Motor neuron (in vitro differentiated cells): ENCODE measurements around the gene TEDDM1. TPM values are rescaled to one million over a fixed set of nuclear protein-coding genes. Genes with fewer than 3 reads are reported as not detected.
"Not testable (repeated sequence)": the region's sequence is repeated elsewhere in the genome, so short reads cannot be mapped to it uniquely, and the experiment has no call there.

Experiments used
- ATAC-seq, 8 experiments: fragments of 200-7000 bp; cut with Tn5 transposase; replicated peaks in 6 of 8; 2 replicates each; pipeline ENCODE4 v1.8.0; 2021; ENCODE audit warnings: mild to moderate bottlenecking in 8 of 8, moderate library complexity in 8 of 8
- H3K27ac ChIP-seq, 2 donors: fragments of 250-450 bp; sonication (Bioruptor Pico); 2 replicates each; pipeline ENCODE4 v1.9.0; 2021; ENCODE audit warnings: antibody characterized with exemption in 2 of 2, mild to moderate bottlenecking in 2 of 2, moderate library complexity in 1 of 2
- H3K4me1 ChIP-seq, 2 donors: fragments of 250-450 bp; sonication (Bioruptor Pico); replicated peaks in 1 of 2; 2 replicates each; pipeline ENCODE4 v1.6.1; 2021; ENCODE audit warnings: antibody characterized with exemption in 2 of 2, mild to moderate bottlenecking in 2 of 2, moderate library complexity in 1 of 2
- H3K4me3 ChIP-seq, 5 donors: fragments of 250-450 bp; sonication (Bioruptor Pico); 2 replicates each; pipeline ENCODE4 v1.9.0; 2021; ENCODE audit warnings: antibody characterized with exemption in 5 of 5, mild to moderate bottlenecking in 5 of 5, moderate library complexity in 4 of 5
- WGBS, 10 experiments: fragments of 450-650 bp; shearing (Covaris generic); methylation state at CpG; one replicate each; pipeline ENCODE4 v1.0.0; 2022; 5-methylcytosine and 5-hydroxymethylcytosine counted together
- in situ Hi-C, 9 experiments: fragments of 400-800 bp; cut with MboI; loops; one replicate each; pipeline ENCODE4 v1.15.0; 2021; ENCODE audit warnings: low sequenced_read_pairs in 9 of 9, low pct_unique_long_range_greater_than_20kb in 2 of 9; ENCODE audit not compliant: unreplicated experiment in 9 of 9
- total RNA-seq, 8 experiments: library from RNA; unstranded; fragments of 300-600 nt; gene quantifications; 2 replicates each; pipeline versions ENCODE4 v1.2.3 to v1.2.4, GENCODE V29; 2022

The TEDDM1 gene, protein sequence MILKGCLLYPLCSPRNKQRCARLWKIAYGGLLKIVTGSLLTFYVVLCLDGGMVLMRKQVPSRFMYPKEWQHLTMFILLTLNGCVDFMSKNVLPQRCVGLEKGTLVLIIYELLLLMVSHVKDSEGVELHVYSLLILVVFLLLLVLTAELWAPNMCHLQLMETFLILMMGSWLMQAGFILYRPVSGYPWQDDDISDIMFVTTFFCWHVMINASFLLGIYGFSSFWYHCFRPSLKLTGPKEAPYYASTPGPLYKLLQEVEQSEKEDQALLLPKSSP
- total RNA-seq: 1 to 10 TPM in 1 of 8 experiments, under 1 TPM in 7; 0.11 to 1.1 (median 0.30) TPM

DNA sequence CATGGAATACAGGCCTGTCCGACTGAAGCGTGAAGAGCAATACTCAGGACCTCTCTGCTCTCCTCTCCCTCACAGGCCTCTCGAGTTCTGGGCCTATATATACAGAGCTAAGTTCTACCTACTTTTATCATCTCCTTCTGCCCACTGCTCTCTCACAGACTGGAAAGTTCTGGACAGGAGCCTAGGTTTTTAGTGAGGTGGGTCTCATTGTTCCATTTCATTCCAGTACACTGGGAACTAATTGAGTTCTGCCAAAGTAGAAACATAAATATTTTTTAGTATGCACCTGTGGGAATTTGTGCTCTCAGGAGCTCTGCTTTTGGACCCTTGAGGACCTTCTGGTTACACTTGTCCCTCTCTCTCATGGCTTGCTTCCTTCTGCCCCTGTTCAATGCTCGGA, at the start of gene TEDDM1:
TEDDM1 (minus strand) TSS at position 101 of the 400 bp plus-strand sequence. CDS start 182 bp downstream, outside the sequence.
- in situ Hi-C loops: loop anchor here in 1 of 9 experiments (5.0 kb wide), 1 partner anchor 318 kb away; no protein-coding TSS in a partner anchor
- no peak for ATAC-seq
- Histone ChIP-seq H3K4me3 (no peak within 1 kb of the TSS), H3K27ac (no peak within 1 kb of the TSS), H3K4me1 (no peaks in the 10 kb centered on the region)
- 80 to 100% (median 96%) methylated on average over 1 to 4 of the region's 4 CpGs; no CpG with 5 or more reads in 2 of the 10 experiments for WGBS, 10 experiments

DNA sequence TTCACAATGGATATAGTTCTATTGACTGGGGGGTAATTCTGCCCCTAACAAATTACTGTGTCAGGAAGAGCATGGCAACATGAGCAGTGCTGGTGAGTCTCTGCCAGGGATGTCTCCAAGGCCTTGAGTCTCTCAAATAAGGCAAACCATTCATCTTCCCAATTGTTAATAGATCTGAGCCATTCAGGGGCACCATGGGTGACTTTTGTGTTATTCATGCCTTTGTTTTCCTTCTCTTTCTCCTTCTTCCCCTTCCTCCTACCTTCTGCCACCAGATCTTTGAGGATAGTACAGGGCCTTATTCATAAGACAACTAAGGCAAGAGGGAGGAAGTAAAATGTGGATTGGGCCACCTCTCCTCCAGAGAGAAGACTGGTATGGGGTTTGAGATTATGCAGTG, 49.6 kb upstream of the TEDDM1 start, which contains the start of gene RGSL1:
RGSL1 (plus strand) TSS at position 60 of the 400 bp plus-strand sequence; CDS start at position 80, 20 bp downstream.
- in situ Hi-C loops: no loop called here
- ATAC-seq: no peak
- Histone ChIP-seq H3K27ac (no peak within 1 kb of the TSS), H3K4me3 (no peak within 1 kb of the TSS), H3K4me1 (no peaks in the 10 kb centered on the region)

DNA sequence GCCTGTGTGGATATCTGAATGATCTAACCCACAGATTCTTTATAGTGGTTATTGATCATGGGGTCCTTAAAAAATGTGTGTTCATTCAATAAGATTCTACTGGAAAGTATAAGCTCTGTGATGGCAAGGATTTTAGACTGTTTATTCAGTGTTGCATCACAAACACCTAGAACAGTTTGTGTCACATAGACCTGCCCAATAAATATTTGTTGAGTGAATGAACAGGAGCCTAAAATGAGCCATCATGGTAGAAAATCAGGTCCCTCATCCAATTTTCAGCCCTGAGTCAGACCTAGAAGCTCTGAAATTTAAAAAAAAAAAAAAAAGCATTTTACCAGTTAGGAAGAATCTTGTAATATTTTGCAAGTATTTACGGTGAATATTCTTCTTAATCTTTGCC, 47.2 kb upstream of the TEDDM1 start:
- 0 to 100% (median 83%) methylated on average over 1 of the region's 1 CpG; no CpG with 5 or more reads in 1 of the 10 experiments for WGBS, 10 experiments
- ATAC-seq: no peak
- in situ Hi-C loops: loop anchor here in 2 of 9 experiments (10.0 kb wide), 1 partner anchor 337 kb away; the partner anchor contains the start of gene NPL (in 2 of the 2)

DNA sequence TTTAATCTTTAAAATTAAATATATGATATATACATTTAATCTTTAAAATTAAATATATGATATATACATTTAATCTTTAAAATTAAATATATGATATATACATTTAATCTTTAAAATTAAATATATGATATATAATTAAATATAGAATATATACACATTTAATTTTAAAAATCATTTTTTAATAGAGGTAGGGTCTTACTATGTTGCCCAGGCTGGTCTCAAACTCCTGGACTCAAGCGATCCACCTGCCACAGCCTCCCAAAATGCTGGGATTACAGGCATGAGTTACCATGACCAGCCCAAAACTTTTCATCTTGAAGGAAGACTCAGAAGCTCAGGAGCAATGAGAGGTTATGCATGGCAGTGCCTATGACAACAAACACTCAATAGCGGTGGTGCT, 46.7 kb upstream of the TEDDM1 start:
- not testable (repeated sequence) for H3K4me1 ChIP-seq, H3K4me3 ChIP-seq, H3K27ac ChIP-seq, ATAC-seq
- WGBS, 10 experiments: 65 to 100% (median 95%) methylated on average over 1 to 2 of the region's 2 CpGs; no CpG with 5 or more reads in 4 of the 10 experiments
- in situ Hi-C loops: loop anchor here in 2 of 9 experiments (10.0 kb wide), 1 partner anchor 338 kb away; the partner anchor contains the start of gene NPL (in 2 of the 2)

More for the DNA sequence above, 47.2 kb upstream of the TEDDM1 start:
- Histone ChIP-seq H3K27ac (no peak overlapping the region), H3K4me1 (no peaks in the 10 kb centered on the region), H3K4me3 (no peak overlapping the region)

DNA sequence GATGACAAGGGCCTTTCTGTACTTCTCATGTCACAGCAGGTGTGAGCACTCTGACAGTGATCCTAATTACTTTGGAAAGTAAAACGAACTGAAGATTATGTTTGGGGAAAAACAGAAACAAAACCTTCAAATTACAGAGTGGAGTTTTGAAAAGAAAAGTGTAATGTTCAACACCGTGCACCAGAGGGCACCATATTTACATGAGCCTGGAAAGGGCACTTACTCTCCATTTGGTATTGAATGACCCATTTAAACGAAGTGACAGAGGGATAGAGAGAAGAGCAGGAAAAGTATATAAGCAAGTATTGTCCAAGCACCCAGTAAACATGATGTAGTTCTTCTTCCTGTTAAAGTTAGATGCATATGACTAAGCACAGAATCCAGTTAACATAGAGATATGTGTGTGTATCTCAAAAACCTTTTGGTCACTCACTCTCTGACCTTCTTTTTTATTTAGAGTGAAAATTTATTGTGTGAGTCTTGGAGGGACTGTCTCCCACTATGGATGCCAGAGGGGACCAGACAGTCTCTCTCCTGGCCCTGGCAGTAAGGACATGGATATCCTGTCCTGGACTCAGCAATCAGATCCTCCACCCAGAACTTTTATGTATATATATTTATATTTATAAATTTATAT, 45.7 kb upstream of the TEDDM1 start:
- WGBS, 10 experiments: 0 to 27% (median 3%) methylated on average over 1 to 3 of the region's 3 CpGs
- ATAC-seq: peak in 3 of 8 experiments; percentile 63 to 68 (median 67)
- no peak overlapping the region for H3K4me3 ChIP-seq
- no peak overlapping the region for H3K27ac ChIP-seq
- no peaks in the 10 kb centered on the region for H3K4me1 ChIP-seq
- in situ Hi-C loops: loop anchor here in 2 of 9 experiments (10.0 kb wide), 1 partner anchor 339 kb away; the partner anchor contains the start of gene NPL (in 2 of the 2)

DNA sequence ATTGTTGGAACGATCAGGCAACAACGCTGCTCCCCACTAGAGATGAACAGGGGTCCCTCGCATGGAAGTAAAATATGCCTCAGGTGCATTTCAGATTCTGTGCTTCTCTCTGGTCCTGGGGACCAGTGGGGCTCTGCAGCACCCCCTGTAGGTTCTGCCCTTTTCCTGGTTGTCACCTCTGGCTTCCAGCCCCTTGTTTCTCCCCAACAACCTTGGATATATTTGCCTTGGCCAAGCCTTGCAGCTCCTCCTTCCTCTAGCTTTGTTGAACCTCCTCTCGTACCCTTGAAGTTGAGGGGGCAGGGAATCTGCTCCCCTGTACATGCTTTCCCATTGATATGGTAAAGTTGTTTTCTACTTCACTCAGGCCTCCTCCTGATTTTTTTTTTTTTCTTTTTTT, 44.0 kb upstream of the TEDDM1 start:
- Histone ChIP-seq H3K27ac (no peak overlapping the region), H3K4me3 (no peak overlapping the region), H3K4me1 (no peaks in the 10 kb centered on the region)
- ATAC-seq: no peak
- in situ Hi-C loops: loop anchor here in 2 of 9 experiments (10.0 kb wide), 1 partner anchor 340 kb away; the partner anchor contains the start of gene NPL (in 2 of the 2)
- WGBS, 10 experiments: 0 to 100% (median 44%) methylated on average over 1 to 3 of the region's 4 CpGs; no CpG with 5 or more reads in 4 of the 10 experiments

DNA sequence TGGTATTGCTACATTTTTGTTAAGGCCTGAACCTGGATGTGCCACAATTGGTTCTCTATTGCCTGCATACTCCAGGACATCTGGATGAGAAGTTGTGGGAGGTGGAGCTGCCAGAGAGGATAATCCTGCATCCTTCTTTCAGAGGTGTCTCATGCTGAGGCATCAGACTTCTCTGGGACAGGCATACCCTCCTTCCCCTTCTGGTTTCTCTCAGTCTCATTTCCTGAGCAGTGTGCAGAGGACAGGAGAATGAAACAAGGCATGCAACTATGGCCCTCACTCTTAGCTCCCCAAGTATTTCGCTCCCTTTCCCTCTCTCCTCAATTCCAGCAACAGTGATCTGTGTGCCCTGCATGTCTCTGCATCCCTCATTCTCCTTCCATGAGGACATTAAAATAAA, 41.9 kb upstream of the TEDDM1 start:
- Histone ChIP-seq H3K4me1 (no peaks in the 10 kb centered on the region), H3K4me3 (no peak overlapping the region), H3K27ac (no peak overlapping the region)
- 56 to 100% (median 77%) methylated on average over 1 of the region's 1 CpG; no CpG with 5 or more reads in 7 of the 10 experiments for WGBS, 10 experiments
- no peak for ATAC-seq
- in situ Hi-C loops: loop anchor here in 2 of 9 experiments (10.0 kb wide), 1 partner anchor 342 kb away; the partner anchor contains the start of gene NPL (in 2 of the 2)

DNA sequence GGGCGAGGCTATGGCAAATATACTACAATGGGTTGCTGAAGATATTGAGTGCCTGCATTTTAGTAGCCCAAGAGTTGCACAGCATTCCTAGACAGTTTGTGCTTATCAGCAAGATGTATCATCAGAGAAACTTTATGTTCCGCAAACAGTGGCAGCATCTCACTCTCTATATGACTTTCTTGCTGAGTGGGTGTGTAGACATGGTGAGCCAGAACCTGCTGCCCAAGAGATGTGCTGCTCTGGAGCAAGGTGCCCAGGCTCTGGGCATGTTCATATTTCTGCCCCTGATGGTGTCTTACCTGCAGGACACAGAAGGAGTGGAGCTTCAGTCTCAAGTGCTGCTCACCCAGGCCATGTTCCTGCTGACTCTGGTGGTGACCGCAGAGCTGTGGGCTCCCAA, 41.3 kb upstream of the TEDDM1 start:
- Histone ChIP-seq H3K4me3 (no peak overlapping the region), H3K4me1 (no peaks in the 10 kb centered on the region), H3K27ac (no peak overlapping the region)
- no peak for ATAC-seq
- 0 to 100% (median 88%) methylated on average over 1 to 3 of the region's 3 CpGs; no CpG with 5 or more reads in 2 of the 10 experiments for WGBS, 10 experiments
- in situ Hi-C loops: loop anchor here in 2 of 9 experiments (10.0 kb wide), 1 partner anchor 343 kb away; the partner anchor contains the start of gene NPL (in 2 of the 2)

DNA sequence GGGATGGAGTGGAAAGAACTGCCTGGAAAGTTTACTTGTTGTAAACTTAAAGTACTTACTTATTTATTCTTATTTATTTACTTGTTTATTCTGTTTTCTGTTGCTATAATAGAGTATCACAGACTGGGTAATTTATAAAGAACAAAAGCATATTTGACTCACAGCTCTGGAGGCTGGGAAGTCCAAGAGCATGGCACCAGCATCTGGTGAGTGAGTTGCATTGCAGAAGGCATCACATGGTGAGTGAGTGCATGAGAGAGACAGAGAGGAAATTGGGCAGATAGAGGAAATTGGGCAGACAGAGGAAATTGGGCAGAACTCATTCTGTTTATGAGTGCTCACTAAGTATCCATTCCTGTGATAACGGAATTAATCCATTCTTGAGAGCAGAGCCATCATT, 37.9 kb upstream of the TEDDM1 start:
- H3K27ac ChIP-seq: no peak overlapping the region
- no peak for ATAC-seq
- in situ Hi-C loops: no loop called here
- H3K4me3 ChIP-seq: no peak overlapping the region
- H3K4me1 ChIP-seq: no peaks in the 10 kb centered on the region
- 67 to 100% (median 85%) methylated on average over 1 of the region's 1 CpG; no CpG with 5 or more reads in 3 of the 10 experiments for WGBS, 10 experiments

DNA sequence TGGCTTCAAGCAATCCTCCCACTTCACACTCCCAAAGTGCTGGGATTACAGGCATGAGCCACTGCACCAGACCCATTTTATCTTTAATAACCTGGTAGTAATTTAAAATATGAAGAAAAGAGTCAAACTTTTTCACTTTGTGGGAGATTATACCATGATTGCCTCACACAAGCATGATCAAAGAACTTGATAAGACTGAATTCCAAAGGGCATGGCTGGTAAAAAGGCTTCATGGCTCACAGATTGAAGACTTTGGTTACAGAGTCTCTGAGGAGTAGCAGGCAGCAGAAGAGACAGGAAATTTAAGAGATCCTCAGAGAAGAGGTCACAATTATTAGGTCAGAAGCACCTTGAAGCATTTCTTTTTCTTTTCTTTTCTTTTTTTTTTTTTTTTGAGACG, 33.1 kb upstream of the TEDDM1 start:
- ATAC-seq: no peak
- in situ Hi-C loops: no loop called here
- no peak overlapping the region for H3K27ac ChIP-seq
- H3K4me1 ChIP-seq: no peaks in the 10 kb centered on the region
- no peak overlapping the region for H3K4me3 ChIP-seq
- WGBS, 10 experiments: 100% methylated on average over 1 of the region's 1 CpG; no CpG with 5 or more reads in 6 of the 10 experiments

DNA sequence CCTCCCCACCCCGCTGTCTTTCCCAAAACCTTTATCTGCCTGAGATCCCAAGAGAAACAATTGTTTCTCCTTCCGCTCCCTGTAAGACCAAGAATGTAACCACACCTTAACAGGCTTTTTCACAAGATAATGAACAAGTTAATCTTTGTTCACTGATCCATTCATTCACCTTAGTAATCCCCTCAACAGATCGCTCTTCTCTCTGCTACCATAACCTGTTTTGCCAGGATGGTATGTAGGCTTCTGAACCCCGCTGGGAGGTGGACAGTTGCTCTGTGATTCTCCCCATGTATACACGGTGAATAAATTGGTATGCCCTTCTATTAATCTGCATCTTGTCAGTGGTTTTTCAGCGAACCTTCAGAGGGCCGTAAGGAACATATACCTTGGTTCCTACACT, 30.8 kb upstream of the TEDDM1 start:
- ATAC-seq: no peak
- no peak overlapping the region for H3K27ac ChIP-seq
- 43 to 97% (median 78%) methylated on average over 3 to 7 of the region's 7 CpGs; no CpG with 5 or more reads in 2 of the 10 experiments for WGBS, 10 experiments
- no peak overlapping the region for H3K4me3 ChIP-seq
- in situ Hi-C loops: no loop called here
- no peaks in the 10 kb centered on the region for H3K4me1 ChIP-seq

DNA sequence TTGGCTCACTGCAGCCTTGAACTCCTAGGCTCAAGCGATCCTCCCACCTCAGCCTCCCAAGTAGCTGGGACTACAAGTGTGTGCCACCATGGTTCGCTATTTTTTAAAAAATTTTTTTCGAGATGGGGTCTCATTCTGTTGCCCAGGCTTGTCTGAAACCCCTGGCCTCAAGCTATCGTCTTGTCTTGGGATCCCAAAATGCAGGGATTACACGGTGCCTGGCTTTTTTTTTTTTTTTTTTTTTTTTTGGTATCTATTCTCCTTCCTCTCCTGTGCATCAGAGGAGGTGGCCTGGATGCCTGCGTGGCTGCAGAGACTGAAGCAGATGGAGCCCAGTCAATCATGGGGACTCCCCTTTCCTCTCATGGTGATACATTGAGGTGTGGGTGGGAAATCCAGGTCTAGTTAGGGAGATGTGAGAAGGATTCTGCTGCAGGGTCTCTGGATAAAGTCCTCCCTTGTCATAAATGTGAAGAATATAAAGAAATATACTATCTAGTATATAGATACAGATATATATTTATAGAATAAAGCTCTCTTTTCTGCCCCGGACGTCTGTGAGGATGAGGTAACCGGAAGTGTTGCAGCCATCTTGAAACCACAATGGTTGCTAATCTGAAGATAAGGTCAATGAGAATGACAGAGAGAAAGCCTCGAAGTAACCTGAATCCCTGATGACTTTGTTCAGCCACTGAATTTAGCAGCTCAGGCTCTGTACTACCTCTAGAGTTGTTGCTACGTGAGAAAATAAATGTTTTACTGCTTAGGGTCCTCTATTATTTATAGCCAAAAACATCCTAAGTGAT, 30.0 kb upstream of the TEDDM1 start:
- 40 to 95% (median 79%) methylated on average over 2 to 10 of the region's 11 CpGs for WGBS, 10 experiments
- Histone ChIP-seq H3K4me3 (no peak overlapping the region), H3K27ac (no peak overlapping the region), H3K4me1 (no peaks in the 10 kb centered on the region)
- ATAC-seq: no peak
- in situ Hi-C loops: no loop called here
